Mammary epithelial cell (primary cell): ENCODE measurements around the gene ZC3H11A.

Experiments used
- EZH2 ChIP-seq: IDR thresholded peaks from 2 replicates; pipeline ENCODE4 v1.6.1; 2012; ENCODE audit warnings: low read length, inconsistent platforms, borderline replicate concordance
- TF ChIP-seq, protein P1 (sequence below), 2 donors: IDR thresholded peaks in 1 of 2; conservative IDR thresholded peaks in 1 of 2; 2 replicates each; pipeline ENCODE4 v1.5.1; 2011 to 2012; ENCODE audit warnings: inconsistent platforms in 2 of 2, low read length in 2 of 2, mild to moderate bottlenecking in 2 of 2, control low read depth in 1 of 2, low read depth in 1 of 2; ENCODE audit not compliant: insufficient read depth in 1 of 2; ENCODE audit errors: extremely low read depth in 1 of 2

DNA sequence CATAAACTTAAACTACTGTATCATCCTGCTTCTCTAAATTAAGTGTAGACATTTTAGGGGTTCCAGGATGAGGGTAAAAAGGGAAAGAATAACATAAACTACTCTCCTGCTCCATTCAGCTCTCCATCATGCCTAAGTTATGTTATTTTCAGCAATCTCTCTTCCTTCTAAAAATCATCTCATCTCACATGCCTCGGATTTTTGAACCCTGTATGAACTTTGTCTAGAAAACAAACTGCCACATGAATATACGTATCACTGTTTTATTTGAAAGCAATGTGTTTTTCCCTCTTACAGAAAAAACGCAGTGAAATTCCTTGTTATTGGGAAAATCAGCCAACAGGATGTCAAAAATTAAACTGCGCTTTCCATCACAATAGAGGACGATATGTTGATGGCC, 32.6 kb downstream of the ZC3H11A start:
- TF ChIP-seq, protein P1, sequence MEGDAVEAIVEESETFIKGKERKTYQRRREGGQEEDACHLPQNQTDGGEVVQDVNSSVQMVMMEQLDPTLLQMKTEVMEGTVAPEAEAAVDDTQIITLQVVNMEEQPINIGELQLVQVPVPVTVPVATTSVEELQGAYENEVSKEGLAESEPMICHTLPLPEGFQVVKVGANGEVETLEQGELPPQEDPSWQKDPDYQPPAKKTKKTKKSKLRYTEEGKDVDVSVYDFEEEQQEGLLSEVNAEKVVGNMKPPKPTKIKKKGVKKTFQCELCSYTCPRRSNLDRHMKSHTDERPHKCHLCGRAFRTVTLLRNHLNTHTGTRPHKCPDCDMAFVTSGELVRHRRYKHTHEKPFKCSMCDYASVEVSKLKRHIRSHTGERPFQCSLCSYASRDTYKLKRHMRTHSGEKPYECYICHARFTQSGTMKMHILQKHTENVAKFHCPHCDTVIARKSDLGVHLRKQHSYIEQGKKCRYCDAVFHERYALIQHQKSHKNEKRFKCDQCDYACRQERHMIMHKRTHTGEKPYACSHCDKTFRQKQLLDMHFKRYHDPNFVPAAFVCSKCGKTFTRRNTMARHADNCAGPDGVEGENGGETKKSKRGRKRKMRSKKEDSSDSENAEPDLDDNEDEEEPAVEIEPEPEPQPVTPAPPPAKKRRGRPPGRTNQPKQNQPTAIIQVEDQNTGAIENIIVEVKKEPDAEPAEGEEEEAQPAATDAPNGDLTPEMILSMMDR (conservative IDR thresholded peaks at IDR 0.05 in 1 of 2, IDR thresholded peaks at IDR 0.05 in 1 of 2; ENCODE audit: extremely low read depth in 1 of 2, insufficient read depth in 1 of 2, low read depth in 1 of 2, low read length in 2 of 2): no peak
- no peak for TF ChIP-seq EZH2
